Measurements from ENCODE around the gene TMEM150A. TPM values are rescaled to one million over a fixed set of nuclear protein-coding genes. Genes with fewer than 3 reads are reported as not detected.

The TMEM150A gene, protein sequence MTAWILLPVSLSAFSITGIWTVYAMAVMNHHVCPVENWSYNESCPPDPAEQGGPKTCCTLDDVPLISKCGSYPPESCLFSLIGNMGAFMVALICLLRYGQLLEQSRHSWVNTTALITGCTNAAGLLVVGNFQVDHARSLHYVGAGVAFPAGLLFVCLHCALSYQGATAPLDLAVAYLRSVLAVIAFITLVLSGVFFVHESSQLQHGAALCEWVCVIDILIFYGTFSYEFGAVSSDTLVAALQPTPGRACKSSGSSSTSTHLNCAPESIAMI
- polyA plus RNA-seq: 40.9 TPM
- long read RNA-seq, donor 1, partial matches to known transcripts: 0 of 6 reads
- long read RNA-seq, donor 1, other reads (novel, unspliced or antisense): 0 of 6 reads
- long read RNA-seq, donor 2, transcript TMEM150A-202 (8 exons, 1,518 nt): major isoform, 13 of 16 reads
- long read RNA-seq, donor 2, partial matches to known transcripts: 0 of 16 reads
- long read RNA-seq, donor 2, other reads (novel, unspliced or antisense): 0 of 16 reads
- long read RNA-seq, donor 3: 0 reads
- long read RNA-seq, donor 4, partial matches to known transcripts: 0 of 3 reads
- long read RNA-seq, donor 4, other reads (novel, unspliced or antisense): 0 of 3 reads
- long read RNA-seq, donor 5, partial matches to known transcripts: 0 of 2 reads
- long read RNA-seq, donor 5, other reads (novel, unspliced or antisense): 0 of 2 reads
- long read RNA-seq, donor 6, transcript TMEM150A-202 (8 exons, 1,518 nt): major isoform, 9 of 14 reads
- long read RNA-seq, donor 6, partial matches to known transcripts: 0 of 14 reads
- long read RNA-seq, donor 6, other reads (novel, unspliced or antisense): 0 of 14 reads
- long read RNA-seq, donor 7, partial matches to known transcripts: 0 of 1 reads
- long read RNA-seq, donor 7, other reads (novel, unspliced or antisense): 0 of 1 reads
- long read RNA-seq, donor 8, transcript TMEM150A-202 (8 exons, 1,518 nt): major isoform, 9 of 14 reads
- long read RNA-seq, donor 8, partial matches to known transcripts: 0 of 14 reads
- long read RNA-seq, donor 8, other reads (novel, unspliced or antisense): 0 of 14 reads
- long read RNA-seq, donor 9, partial matches to known transcripts: 0 of 9 reads
- long read RNA-seq, donor 9, other reads (novel, unspliced or antisense): 0 of 9 reads
- long read RNA-seq, donor 10, transcript TMEM150A-202 (8 exons, 1,518 nt): major isoform, 8 of 13 reads
- long read RNA-seq, donor 10, transcript TMEM150A-203 (7 exons, 1,776 nt): minor isoform, 5 of 13 reads
- long read RNA-seq, donor 10, partial matches to known transcripts: 0 of 13 reads
- long read RNA-seq, donor 10, other reads (novel, unspliced or antisense): 0 of 13 reads
- long read RNA-seq, donor 11, partial matches to known transcripts: 0 of 7 reads
- long read RNA-seq, donor 11, other reads (novel, unspliced or antisense): 0 of 7 reads

GRCh38 chr2:85602476-85603234, at the start of gene TMEM150A:
TMEM150A (minus strand) TSS chr2:85602698; CDS start chr2:85601948, 750 bp downstream.
- Histone ChIP-seq H3K9me3 (ENCODE audit: control insufficient read depth, low read depth, low read length) (no peaks in the 10 kb centered on the region), H3K4me1 (ENCODE audit: control insufficient read depth, insufficient read depth, low read length) (peaks cover 21% of the 10 kb centered on the region), H3K27me3 (ENCODE audit: control insufficient read depth, insufficient read depth, low read length) (no peaks in the 10 kb centered on the region), H3K4me3 (ENCODE audit: low read length) (peak within 1 kb of the TSS; percentile 91), H3K27ac (ENCODE audit: low read length) (peak within 1 kb of the TSS; percentile 69), H3K36me3 (ENCODE audit: control insufficient read depth, insufficient read depth, low read length) (peaks cover 43% of the 10 kb centered on the region)
- DNase-seq: peak; percentile 91 to 96
- no CpG with 5 or more reads among the region's 73 CpGs for WGBS (ENCODE audit: insufficient coverage, low lambda C conversion rate)

- Histone ChIP-seq H3K9me3 (ENCODE audit: control insufficient read depth, low read depth, low read length) (no peaks in the 10 kb centered on the region), H3K4me3 (ENCODE audit: low read length) (no peak overlapping the region), H3K36me3 (ENCODE audit: control insufficient read depth, insufficient read depth, low read length) (peaks cover 54% of the 10 kb centered on the region), H3K27ac (ENCODE audit: low read length) (no peak overlapping the region), H3K4me1 (ENCODE audit: control insufficient read depth, insufficient read depth, low read length) (no peaks in the 10 kb centered on the region), H3K27me3 (ENCODE audit: control insufficient read depth, insufficient read depth, low read length) (no peaks in the 10 kb centered on the region)
- DNase-seq: no peak
- WGBS (ENCODE audit: insufficient coverage, low lambda C conversion rate): no CpG with 5 or more reads among the region's 2 CpGs
Observed at GRCh38 chr2:85652056-85652455, 49.6 kb upstream of the TMEM150A start.

DNA sequence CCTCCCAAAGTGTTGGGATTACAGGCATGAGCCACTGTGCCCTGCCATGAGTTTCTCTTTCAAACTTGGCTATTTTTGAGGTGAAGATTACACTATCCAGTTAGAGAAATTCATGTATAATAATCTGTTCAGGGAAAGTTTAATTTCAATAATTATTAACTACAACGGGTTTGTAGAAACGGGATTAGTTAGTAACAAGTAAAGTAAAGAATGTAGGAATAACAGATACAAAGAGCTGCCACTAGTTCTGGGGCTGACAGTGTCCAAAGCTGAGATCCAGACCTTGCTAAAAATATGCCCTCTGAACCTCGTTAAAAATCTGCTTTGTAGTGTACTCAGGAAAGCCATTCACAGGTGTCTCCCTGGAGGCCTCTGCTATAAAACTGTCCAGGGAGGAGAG, 48.6 kb upstream of the TMEM150A start:
- H3K4me1 ChIP-seq (ENCODE audit: control insufficient read depth, insufficient read depth, low read length): no peaks in the 10 kb centered on the region
- DNase-seq: no peak
- H3K36me3 ChIP-seq (ENCODE audit: control insufficient read depth, insufficient read depth, low read length): peaks cover 63% of the 10 kb centered on the region
- H3K27me3 ChIP-seq (ENCODE audit: control insufficient read depth, insufficient read depth, low read length): no peaks in the 10 kb centered on the region
- WGBS (ENCODE audit: insufficient coverage, low lambda C conversion rate): 80% methylated on average over 1 of the region's 3 CpGs
- no peak overlapping the region for H3K4me3 ChIP-seq (ENCODE audit: low read length)
- H3K27ac ChIP-seq (ENCODE audit: low read length): no peak overlapping the region
- no peaks in the 10 kb centered on the region for H3K9me3 ChIP-seq (ENCODE audit: control insufficient read depth, low read depth, low read length)

DNA sequence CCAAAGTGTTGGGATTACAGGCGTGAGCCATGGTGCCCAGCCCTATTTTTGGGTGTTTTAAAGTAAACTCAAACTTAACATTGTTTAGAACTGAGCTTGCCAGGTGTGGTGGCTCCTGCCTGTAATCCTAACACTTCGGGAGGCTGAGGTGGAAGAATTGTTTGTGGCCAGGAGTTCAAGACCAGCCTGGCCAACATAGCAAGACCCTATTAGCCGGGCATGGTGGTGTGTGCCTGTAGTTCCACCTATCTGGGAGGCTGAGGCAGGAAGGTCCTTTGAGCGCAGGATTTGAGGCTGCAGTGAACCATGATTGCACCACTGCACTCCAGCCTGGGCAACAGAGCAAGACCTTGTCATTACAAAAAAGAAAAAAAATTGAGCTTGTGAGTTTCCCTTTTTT, 48.0 kb upstream of the TMEM150A start:
- no CpG with 5 or more reads among the region's 4 CpGs for WGBS (ENCODE audit: insufficient coverage, low lambda C conversion rate)
- Histone ChIP-seq H3K36me3 (ENCODE audit: control insufficient read depth, insufficient read depth, low read length) (peaks cover 67% of the 10 kb centered on the region), H3K9me3 (ENCODE audit: control insufficient read depth, low read depth, low read length) (no peaks in the 10 kb centered on the region), H3K27ac (ENCODE audit: low read length) (no peak overlapping the region), H3K4me1 (ENCODE audit: control insufficient read depth, insufficient read depth, low read length) (no peaks in the 10 kb centered on the region), H3K27me3 (ENCODE audit: control insufficient read depth, insufficient read depth, low read length) (no peaks in the 10 kb centered on the region), H3K4me3 (ENCODE audit: low read length) (no peak overlapping the region)
- DNase-seq: no peak

GRCh38 chr2:85649201-85650190, 47.0 kb upstream of the TMEM150A start:
- DNase-seq: no peak
- no peak overlapping the region for H3K4me3 ChIP-seq (ENCODE audit: low read length)
- no peaks in the 10 kb centered on the region for H3K4me1 ChIP-seq (ENCODE audit: control insufficient read depth, insufficient read depth, low read length)
- no peak overlapping the region for H3K27ac ChIP-seq (ENCODE audit: low read length)
- no peaks in the 10 kb centered on the region for H3K27me3 ChIP-seq (ENCODE audit: control insufficient read depth, insufficient read depth, low read length)
- no peaks in the 10 kb centered on the region for H3K9me3 ChIP-seq (ENCODE audit: control insufficient read depth, low read depth, low read length)
- peaks cover 76% of the 10 kb centered on the region for H3K36me3 ChIP-seq (ENCODE audit: control insufficient read depth, insufficient read depth, low read length)
- WGBS (ENCODE audit: insufficient coverage, low lambda C conversion rate): 93% methylated on average over 3 of the region's 9 CpGs

- WGBS (ENCODE audit: insufficient coverage, low lambda C conversion rate): 50% methylated on average over 1 of the region's 2 CpGs
- no peaks in the 10 kb centered on the region for H3K27me3 ChIP-seq (ENCODE audit: control insufficient read depth, insufficient read depth, low read length)
- peaks cover 79% of the 10 kb centered on the region for H3K36me3 ChIP-seq (ENCODE audit: control insufficient read depth, insufficient read depth, low read length)
- H3K4me3 ChIP-seq (ENCODE audit: low read length): no peak overlapping the region
- no peaks in the 10 kb centered on the region for H3K9me3 ChIP-seq (ENCODE audit: control insufficient read depth, low read depth, low read length)
- H3K27ac ChIP-seq (ENCODE audit: low read length): no peak overlapping the region
- no peaks in the 10 kb centered on the region for H3K4me1 ChIP-seq (ENCODE audit: control insufficient read depth, insufficient read depth, low read length)
- DNase-seq: no peak
Observed at GRCh38 chr2:85648619-85649018, 46.1 kb upstream of the TMEM150A start.

GRCh38 chr2:85647823-85648526, 45.5 kb upstream of the TMEM150A start:
- H3K9me3 ChIP-seq (ENCODE audit: control insufficient read depth, low read depth, low read length): no peaks in the 10 kb centered on the region
- no peak overlapping the region for H3K4me3 ChIP-seq (ENCODE audit: low read length)
- no peak overlapping the region for H3K27ac ChIP-seq (ENCODE audit: low read length)
- peaks cover 81% of the 10 kb centered on the region for H3K36me3 ChIP-seq (ENCODE audit: control insufficient read depth, insufficient read depth, low read length)
- no peak for DNase-seq
- no peaks in the 10 kb centered on the region for H3K4me1 ChIP-seq (ENCODE audit: control insufficient read depth, insufficient read depth, low read length)
- no peaks in the 10 kb centered on the region for H3K27me3 ChIP-seq (ENCODE audit: control insufficient read depth, insufficient read depth, low read length)
- WGBS (ENCODE audit: insufficient coverage, low lambda C conversion rate): 93% methylated on average over 5 of the region's 10 CpGs

- Histone ChIP-seq H3K4me1 (ENCODE audit: control insufficient read depth, insufficient read depth, low read length) (no peaks in the 10 kb centered on the region), H3K27ac (ENCODE audit: low read length) (no peak overlapping the region), H3K4me3 (ENCODE audit: low read length) (no peak overlapping the region), H3K36me3 (ENCODE audit: control insufficient read depth, insufficient read depth, low read length) (peaks cover 90% of the 10 kb centered on the region), H3K9me3 (ENCODE audit: control insufficient read depth, low read depth, low read length) (no peaks in the 10 kb centered on the region), H3K27me3 (ENCODE audit: control insufficient read depth, insufficient read depth, low read length) (no peaks in the 10 kb centered on the region)
- no CpG with 5 or more reads among the region's 2 CpGs for WGBS (ENCODE audit: insufficient coverage, low lambda C conversion rate)
- DNase-seq: no peak
Observed at GRCh38 chr2:85646166-85646565, 43.7 kb upstream of the TMEM150A start.
